Endothelial cell (in vitro differentiated cells): Measurements from ENCODE around the gene SELENON. TPM values are rescaled to one million over a fixed set of nuclear protein-coding genes. Genes with fewer than 3 reads are reported as not detected.

Source experiments
- DNase-seq: peaks from one replicate; pipeline ENCODE4 v3.0.0; 2021; ENCODE audit warnings: low spot score
- H3K27ac Mint-ChIP-seq: one replicate; pipeline ENCODE4 v1.8.0; 2021; ENCODE audit warnings: mixed read lengths, inconsistent platforms; ENCODE audit not compliant: unreplicated experiment
- H3K27me3 Mint-ChIP-seq: one replicate; pipeline ENCODE4 v1.8.0; 2021; ENCODE audit warnings: mild to moderate bottlenecking, moderate library complexity, mixed read lengths, inconsistent platforms; ENCODE audit not compliant: unreplicated experiment
- H3K36me3 Mint-ChIP-seq: one replicate; pipeline ENCODE4 v1.8.0; 2021; ENCODE audit warnings: mild to moderate bottlenecking, low read depth, mixed read lengths, inconsistent platforms; ENCODE audit not compliant: unreplicated experiment
- H3K4me1 Mint-ChIP-seq: one replicate; pipeline ENCODE4 v1.8.0; 2021; ENCODE audit warnings: mild to moderate bottlenecking, mixed read lengths, inconsistent platforms; ENCODE audit not compliant: unreplicated experiment
- H3K4me3 Mint-ChIP-seq: one replicate; pipeline ENCODE4 v1.8.0; 2021; ENCODE audit warnings: mild to moderate bottlenecking, mixed read lengths, inconsistent platforms; ENCODE audit not compliant: unreplicated experiment
- H3K9me3 Mint-ChIP-seq: one replicate; pipeline ENCODE4 v1.8.0; 2021; ENCODE audit warnings: mixed read lengths, inconsistent platforms; ENCODE audit not compliant: unreplicated experiment
- total RNA-seq: library from RNA; stranded (reverse); fragmentation: NEBNext Ultra II Directional; extraction: Animal tissue kit (Norgen Biotek cat#: 25700); gene quantifications from one replicate; pipeline ENCODE4 v1.2.1, GENCODE V29; 2021; ENCODE audit not compliant: unreplicated experiment
- TF ChIP-seq, protein P1 (sequence below): fragments of 200-600 bp; sonication (generic); IDR thresholded peaks from one replicate; pipeline ENCODE4 v1.5.0; 2021; ENCODE audit warnings: antibody characterized with exemption; ENCODE audit not compliant: unreplicated experiment

The SELENON gene
- total RNA-seq, 1 donor from 2014 or later = 284 TPM

DNA sequence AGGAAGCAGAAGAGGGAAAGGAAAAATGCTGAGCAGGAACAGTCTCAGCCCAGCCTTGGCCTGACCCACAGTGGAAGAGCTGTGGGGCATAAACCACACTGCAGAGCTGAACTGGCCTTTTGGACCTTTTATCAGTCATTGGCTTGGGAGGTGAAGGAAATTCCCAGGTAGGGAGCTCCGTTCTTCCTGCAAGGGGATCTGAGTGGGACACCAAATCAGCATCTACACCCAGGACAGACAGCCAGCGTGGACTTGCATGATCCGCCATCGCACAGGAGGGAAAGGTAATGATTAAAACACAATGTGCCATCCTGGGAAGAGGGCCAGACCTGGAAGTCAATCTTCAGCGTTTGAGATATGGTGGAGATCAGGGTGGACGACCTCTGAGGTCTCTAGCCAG is 18.6 kb downstream of the SELENON start:
- H3K27ac Mint-ChIP-seq = peak overlapping the region; percentile 94
- H3K27me3 Mint-ChIP-seq = peaks cover 24% of the 10 kb centered on the region
- DNase-seq = no peak
- TF ChIP-seq, protein P1, sequence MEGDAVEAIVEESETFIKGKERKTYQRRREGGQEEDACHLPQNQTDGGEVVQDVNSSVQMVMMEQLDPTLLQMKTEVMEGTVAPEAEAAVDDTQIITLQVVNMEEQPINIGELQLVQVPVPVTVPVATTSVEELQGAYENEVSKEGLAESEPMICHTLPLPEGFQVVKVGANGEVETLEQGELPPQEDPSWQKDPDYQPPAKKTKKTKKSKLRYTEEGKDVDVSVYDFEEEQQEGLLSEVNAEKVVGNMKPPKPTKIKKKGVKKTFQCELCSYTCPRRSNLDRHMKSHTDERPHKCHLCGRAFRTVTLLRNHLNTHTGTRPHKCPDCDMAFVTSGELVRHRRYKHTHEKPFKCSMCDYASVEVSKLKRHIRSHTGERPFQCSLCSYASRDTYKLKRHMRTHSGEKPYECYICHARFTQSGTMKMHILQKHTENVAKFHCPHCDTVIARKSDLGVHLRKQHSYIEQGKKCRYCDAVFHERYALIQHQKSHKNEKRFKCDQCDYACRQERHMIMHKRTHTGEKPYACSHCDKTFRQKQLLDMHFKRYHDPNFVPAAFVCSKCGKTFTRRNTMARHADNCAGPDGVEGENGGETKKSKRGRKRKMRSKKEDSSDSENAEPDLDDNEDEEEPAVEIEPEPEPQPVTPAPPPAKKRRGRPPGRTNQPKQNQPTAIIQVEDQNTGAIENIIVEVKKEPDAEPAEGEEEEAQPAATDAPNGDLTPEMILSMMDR = no peak
- peaks cover 48% of the 10 kb centered on the region for H3K4me1 Mint-ChIP-seq
- H3K4me3 Mint-ChIP-seq = peak overlapping the region; percentile 99
- H3K9me3 Mint-ChIP-seq = no peaks in the 10 kb centered on the region
- peaks cover 33% of the 10 kb centered on the region for H3K36me3 Mint-ChIP-seq

- peak; percentile 64 for DNase-seq
- Mint-ChIP-seq H3K27ac (peak within 1 kb of the TSS; percentile 94), H3K4me1 (peaks cover 55% of the 10 kb centered on the region), H3K4me3 (peak within 1 kb of the TSS; percentile 99), H3K36me3 (peaks cover 32% of the 10 kb centered on the region), H3K27me3 (peaks cover 24% of the 10 kb centered on the region), H3K9me3 (no peaks in the 10 kb centered on the region)
- TF ChIP-seq, protein P1 = no peak
Measured at GRCh38 chr1:25819491-25820246, 19.7 kb downstream of the SELENON start, which contains the start of gene MTFR1L. MTFR1L (plus strand) TSS chr1:25819954; CDS start chr1:25823105, 3,151 bp downstream.

GRCh38 chr1:25820247-25821111 is 20.5 kb downstream of the SELENON start:
- Mint-ChIP-seq H3K27ac (peak overlapping the region; percentile 85), H3K27me3 (peaks cover 24% of the 10 kb centered on the region), H3K4me3 (peak overlapping the region; percentile 99), H3K4me1 (peaks cover 55% of the 10 kb centered on the region), H3K9me3 (no peaks in the 10 kb centered on the region), H3K36me3 (peaks cover 24% of the 10 kb centered on the region)
- TF ChIP-seq, protein P1 = no peak
- DNase-seq = peak; percentile 36

- H3K27me3 Mint-ChIP-seq = peaks cover 24% of the 10 kb centered on the region
- peak overlapping the region; percentile 95 for H3K4me3 Mint-ChIP-seq
- TF ChIP-seq, protein P1 = no peak
- DNase-seq = no peak
- peaks cover 24% of the 10 kb centered on the region for H3K36me3 Mint-ChIP-seq
- no peaks in the 10 kb centered on the region for H3K9me3 Mint-ChIP-seq
- H3K27ac Mint-ChIP-seq = peak overlapping the region; percentile 85
- peaks cover 55% of the 10 kb centered on the region for H3K4me1 Mint-ChIP-seq
Measured at GRCh38 chr1:25821112-25821476, 21.1 kb downstream of the SELENON start.
